PC-9 (cell line): ENCODE measurements around the gene ATP6V1A. TPM values are rescaled to one million over a fixed set of nuclear protein-coding genes. Genes with fewer than 3 reads are reported as not detected.

ENCODE experiments used
- BruUV-seq: library from RNA; stranded (reverse); fragments of 400-500 nt; replicated peaks from 2 replicates; lab custom pipeline; 2021; lab: Mats Ljungman, UMichigan
- CTCF ChIA-PET: fragments of 300-600 bp; sonication (Branson Sonifier 250); formaldehyde crosslinking; loops from one replicate; lab custom pipeline; 2022; ENCODE audit warnings: antibody characterized with exemption; lab: Charles Lee
- POLR2A ChIA-PET: fragments of 300-600 bp; sonication (Branson Sonifier 250); formaldehyde crosslinking; loops from one replicate; lab custom pipeline; 2022; ENCODE audit warnings: antibody characterized with exemption; ENCODE audit not compliant: unreplicated experiment; lab: Charles Lee
- DNase-seq, 2 experiments: peaks; one replicate each; pipeline versions ENCODE4 v3.0.0 to v3.0.0-alpha.2; 2015 to 2022; ENCODE audit warnings: mixed read lengths in 1 of 2
- H2AFZ ChIP-seq: fragments of 200-600 bp; sonication (generic); 2 replicates; pipeline ENCODE4 v1.8.1; 2017; ENCODE audit warnings: antibody characterized with exemption
- H3F3A ChIP-seq: fragments of 200-600 bp; sonication (generic); 2 replicates; pipeline ENCODE4 v1.8.1; 2017; ENCODE audit warnings: antibody characterized with exemption, mild to moderate bottlenecking, low read depth; ENCODE audit not compliant: insufficient read depth
- H3K27ac ChIP-seq: fragments of 200-600 bp; sonication (generic); 2 replicates; pipeline ENCODE4 v1.6.1; 2016; ENCODE audit warnings: mixed run types
- H3K27me3 ChIP-seq: fragments of 200-600 bp; sonication (generic); 2 replicates; pipeline ENCODE4 v1.6.1; 2016; ENCODE audit warnings: low read depth, mixed run types; ENCODE audit not compliant: insufficient read depth
- H3K36me3 ChIP-seq: fragments of 200-600 bp; sonication (generic); 2 replicates; pipeline ENCODE4 v1.6.1; 2016; ENCODE audit warnings: low read depth, mixed run types
- H3K4me1 ChIP-seq: fragments of 200-600 bp; sonication (generic); replicated peaks from 2 replicates; pipeline ENCODE4 v1.6.1; 2016; ENCODE audit warnings: mixed run types; ENCODE audit not compliant: insufficient read depth
- H3K4me2 ChIP-seq: fragments of 200-600 bp; sonication (generic); 2 replicates; pipeline ENCODE4 v1.6.1; 2017; ENCODE audit warnings: mixed run types
- H3K4me3 ChIP-seq: fragments of 200-600 bp; sonication (generic); 2 replicates; pipeline ENCODE4 v1.6.1; 2016; ENCODE audit warnings: mixed run types
- H3K79me2 ChIP-seq: fragments of 200-600 bp; sonication (generic); 2 replicates; pipeline ENCODE4 v1.6.1; 2017; ENCODE audit warnings: low read depth, mixed run types
- H3K9me2 ChIP-seq: fragments of 200-600 bp; sonication (generic); 2 replicates; pipeline ENCODE4 v1.8.1; 2017; ENCODE audit warnings: mild to moderate bottlenecking; ENCODE audit not compliant: insufficient read depth
- H3K9me3 ChIP-seq: fragments of 200-600 bp; sonication (generic); 2 replicates; pipeline ENCODE4 v1.8.1; 2016; ENCODE audit warnings: low read depth; ENCODE audit not compliant: insufficient read depth
- H4K20me1 ChIP-seq: fragments of 200-600 bp; sonication (generic); 2 replicates; pipeline ENCODE4 v1.8.1; 2017; ENCODE audit not compliant: insufficient read depth
- CTCF ChIP-seq: fragments of 200-600 bp; sonication (generic); conservative IDR thresholded peaks from 2 replicates; pipeline ENCODE4 v1.6.1; 2017; ENCODE audit warnings: mixed run types, antibody characterized with exemption, mild to moderate bottlenecking, moderate library complexity
- EZH2 ChIP-seq: fragments of 200-600 bp; sonication (generic); IDR thresholded peaks from 2 replicates; pipeline ENCODE4 v1.8.0; 2017; ENCODE audit warnings: antibody characterized with exemption, low read depth
- intact Hi-C: fragments of 100-400 bp; cut with micrococcal nuclease; formaldehyde crosslinking; loops from one replicate; pipeline ENCODE4 v1.10.0; 2022; ENCODE audit not compliant: unreplicated experiment
- total RNA-seq: library from RNA; stranded (reverse); gene quantifications from 2 replicates; pipeline ENCODE4 v1.2.3, GENCODE V29; 2021

ATP6V1A gene
- total RNA-seq, 1 experiment from 2014 or later = 75.1 TPM

- POLR2A ChIA-PET = interaction anchor here (0.6 kb wide), 1 partner anchor 942 kb away, joined by 12 read pairs; no protein-coding TSS in a partner anchor
- Histone ChIP-seq H3K9me2 (no peaks in the 10 kb centered on the region; the same call in 1 of the 2 replicates), H3K27ac (no peak overlapping the region), H3K4me2 (no peak overlapping the region), H3F3A (peaks cover 10% of the 10 kb centered on the region), H3K9me3 (no peaks in the 10 kb centered on the region), H3K4me1 (peaks cover 10% of the 10 kb centered on the region), H3K27me3 (no peaks in the 10 kb centered on the region), H2AFZ (no peak overlapping the region), H3K36me3 (no peaks in the 10 kb centered on the region), H4K20me1 (no peaks in the 10 kb centered on the region), H3K79me2 (no peaks in the 10 kb centered on the region), H3K4me3 (no peak overlapping the region)
- intact Hi-C loops = no loop called here
- no peak for TF ChIP-seq EZH2
- TF ChIP-seq CTCF = no peak
- BruUV-seq = no TSS peak
- no peak for DNase-seq
- CTCF ChIA-PET = no interaction called here
Measured at GRCh38 chr3:113764698-113765097, 17.9 kb downstream of the ATP6V1A start.

- no peaks in the 10 kb centered on the region for H4K20me1 ChIP-seq
- no peak for TF ChIP-seq CTCF
- TF ChIP-seq EZH2 = no peak
- peak overlapping the region; percentile 23; the same call in 1 of the 2 replicates for H3K27ac ChIP-seq
- ChIA-PET CTCF (no interaction called here), POLR2A (no interaction called here)
- H3K4me2 ChIP-seq = peak overlapping the region; percentile 54
- H3K79me2 ChIP-seq = no peaks in the 10 kb centered on the region
- intact Hi-C loops = no loop called here
- no peaks in the 10 kb centered on the region; the same call in 1 of the 2 replicates for H3K9me2 ChIP-seq
- H3F3A ChIP-seq = peaks cover 19% of the 10 kb centered on the region
- no peaks in the 10 kb centered on the region for H3K27me3 ChIP-seq
- H2AFZ ChIP-seq = no peak overlapping the region
- no peaks in the 10 kb centered on the region for H3K36me3 ChIP-seq
- H3K4me1 ChIP-seq = peaks cover 11% of the 10 kb centered on the region
- BruUV-seq = no TSS peak
- peak in 1 of 2 experiments; percentile 34 for DNase-seq
- H3K9me3 ChIP-seq = no peaks in the 10 kb centered on the region
- H3K4me3 ChIP-seq = no peak overlapping the region
Measured at GRCh38 chr3:113769551-113769950, 22.7 kb downstream of the ATP6V1A start.

- H3K27ac ChIP-seq = no peak overlapping the region
- peaks cover 11% of the 10 kb centered on the region for H3K4me1 ChIP-seq
- no peak overlapping the region for H3K4me2 ChIP-seq
- no peak for DNase-seq
- H3F3A ChIP-seq = peaks cover 19% of the 10 kb centered on the region
- no peaks in the 10 kb centered on the region for H3K36me3 ChIP-seq
- H3K27me3 ChIP-seq = no peaks in the 10 kb centered on the region
- H2AFZ ChIP-seq = no peak overlapping the region
- intact Hi-C loops = no loop called here
- TF ChIP-seq CTCF (no peak), EZH2 (no peak)
- ChIA-PET CTCF (no interaction called here), POLR2A (no interaction called here)
- no TSS peak for BruUV-seq
- no peaks in the 10 kb centered on the region for H3K9me3 ChIP-seq
- no peak overlapping the region for H3K4me3 ChIP-seq
- no peaks in the 10 kb centered on the region for H4K20me1 ChIP-seq
- H3K79me2 ChIP-seq = no peaks in the 10 kb centered on the region
- H3K9me2 ChIP-seq = no peaks in the 10 kb centered on the region
Measured at GRCh38 chr3:113771993-113772392, 25.2 kb downstream of the ATP6V1A start.
